HepG2 (cell line): ENCODE data around the gene C13orf46.

ENCODE experiments used
- BCL6 ChIP-seq: IDR thresholded peaks from 2 replicates; pipeline ENCODE4 v1.6.1; 2016; ENCODE audit warnings: missing genetic modification reagents, missing compliant biosample characterization
- MAFK ChIP-seq, 2 experiments: IDR thresholded peaks in 1 of 2; conservative IDR thresholded peaks in 1 of 2; 2 replicates each; pipeline ENCODE4 v1.6.1; 2011; ENCODE audit warnings: improper control_type of control experiment in 2 of 2, low read length in 2 of 2
- POLR2A ChIP-seq, 2 experiments: IDR thresholded peaks; 2 replicates each; pipeline ENCODE4 v1.6.1; 2011; ENCODE audit warnings: low read depth in 2 of 2, low read length in 2 of 2, mild to moderate bottlenecking in 1 of 2, moderate library complexity in 1 of 2; ENCODE audit not compliant: insufficient read depth in 1 of 2
- RAD21 ChIP-seq: fragments of 450-650 bp; formaldehyde crosslinking; IDR thresholded peaks from 2 replicates; pipeline ENCODE4 v1.5.0; 2020; ENCODE audit warnings: mild to moderate bottlenecking
- TEAD3 ChIP-seq: optimal IDR thresholded peaks from 2 replicates; pipeline ENCODE3; 2016; ENCODE audit warnings: borderline replicate concordance
- ZFP37 ChIP-seq: sonication (generic); formaldehyde crosslinking; IDR thresholded peaks from 2 replicates; pipeline ENCODE4 v1.4.0; 2020; ENCODE audit warnings: missing genetic modification reagents, borderline replicate concordance
- ZMYM4 ChIP-seq: sonication (generic); formaldehyde crosslinking; IDR thresholded peaks from 2 replicates; pipeline ENCODE4 v1.8.1; 2023; ENCODE audit warnings: mild to moderate bottlenecking, missing genetic modification reagents
- ZNF101 ChIP-seq: sonication (generic); formaldehyde crosslinking; IDR thresholded peaks from 2 replicates; pipeline ENCODE4 v1.4.0; 2020; ENCODE audit warnings: mild to moderate bottlenecking, low read depth, missing genetic modification reagents, borderline replicate concordance
- ZNF441 ChIP-seq: sonication (generic); formaldehyde crosslinking; IDR thresholded peaks from 2 replicates; pipeline ENCODE4 v1.7.0; 2021; ENCODE audit warnings: missing genetic modification reagents, borderline replicate concordance

DNA sequence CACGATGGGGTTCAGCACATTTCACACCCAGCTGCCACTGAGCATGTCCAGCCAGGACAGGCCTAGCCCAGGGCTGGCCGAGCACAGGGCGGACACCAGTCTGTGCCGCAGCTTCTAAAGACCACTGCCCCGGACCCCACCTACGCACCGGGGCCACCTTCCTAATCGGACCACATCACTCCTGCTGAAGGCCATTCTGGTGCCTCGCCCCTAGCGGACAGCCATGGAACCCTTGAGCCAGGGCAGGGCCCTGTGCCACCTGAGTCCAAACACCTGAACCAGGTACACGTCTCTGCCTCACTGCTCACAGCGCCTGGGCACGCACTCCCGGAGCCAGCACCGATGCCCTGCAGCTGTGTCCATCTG, 8.4 kb upstream of the C13orf46 start:
- TF ChIP-seq RAD21 (CRISPR knock-in tag) (no peak), ZNF101 (CRISPR knock-in tag) (no peak), MAFK (conservative IDR thresholded peaks at IDR 0.05 in 1 of 2, IDR thresholded peaks at IDR 0.05 in 1 of 2; ENCODE audit: low read length in 2 of 2) (no peak), POLR2A (IDR thresholded peaks at IDR 0.05; ENCODE audit: insufficient read depth in 1 of 2, low read depth in 2 of 2, low read length in 2 of 2) (no peak), ZMYM4 (CRISPR knock-in tag) (no peak), BCL6 (CRISPR knock-in tag) (no peak), ZNF441 (CRISPR knock-in tag) (no peak), ZFP37 (CRISPR knock-in tag) (no peak), TEAD3 (no peak)
